CD14-positive monocyte (primary cell): ENCODE results near the gene TNFRSF14. TPM values are rescaled to one million over a fixed set of nuclear protein-coding genes. Genes with fewer than 3 reads are reported as not detected.
A peak's percentile ranks its signal among the peaks of the same experiment; 100 is the strongest.

ENCODE experiments used
- DNase-seq, 3 donors: peaks; one replicate each; pipeline ENCODE4 v3.0.0-alpha.2; 2011 to 2022
- H2AFZ ChIP-seq: 2 replicates; pipeline ENCODE4 v1.6.0; 2012; ENCODE audit warnings: mild to moderate bottlenecking, low read depth, low read length, inconsistent platforms; ENCODE audit not compliant: insufficient read depth, poor library complexity, severe bottlenecking
- H3K27ac ChIP-seq, 2 donors: 1 replicate in 1 of 2; 2 replicates in 1 of 2; pipeline ENCODE4 v1.5.1; 2012 to 2013; ENCODE audit warnings: low read length in 2 of 2, control low read depth in 1 of 2, inconsistent platforms in 1 of 2, low read depth in 1 of 2, mild to moderate bottlenecking in 1 of 2
- H3K27me3 ChIP-seq, 2 donors: one replicate each; pipeline versions ENCODE4 v1.6.0 to v1.6.1; 2011 to 2013; ENCODE audit warnings: low read length in 2 of 2; ENCODE audit not compliant: control insufficient read depth in 2 of 2, insufficient read depth in 2 of 2
- H3K36me3 ChIP-seq, 2 donors: replicated peaks in 1 of 2; 1 replicate in 1 of 2; 2 replicates in 1 of 2; pipeline versions ENCODE4 v1.5.1 to v1.6.1; 2012 to 2013; ENCODE audit warnings: low read length in 2 of 2, control low read depth in 1 of 2, inconsistent platforms in 1 of 2, mild to moderate bottlenecking in 1 of 2; ENCODE audit not compliant: insufficient read depth in 2 of 2, control insufficient read depth in 1 of 2
- H3K4me1 ChIP-seq, 2 donors: 1 replicate in 1 of 2; 2 replicates in 1 of 2; pipeline versions ENCODE4 v1.5.1 to v1.6.1; 2012 to 2013; ENCODE audit warnings: low read length in 2 of 2, control low read depth in 1 of 2, inconsistent platforms in 1 of 2, mild to moderate bottlenecking in 1 of 2, moderate library complexity in 1 of 2; ENCODE audit not compliant: insufficient read depth in 2 of 2, control insufficient read depth in 1 of 2
- H3K4me2 ChIP-seq: replicated peaks from 2 replicates; pipeline ENCODE3; 2012; ENCODE audit warnings: low read length, moderate library complexity, mild to moderate bottlenecking; ENCODE audit not compliant: poor library complexity, severe bottlenecking; ENCODE audit errors: extremely low read depth
- H3K4me3 ChIP-seq, 3 experiments: fragments of 200-600 bp in 1 of 3; sonication (generic) in 1 of 3; replicated peaks in 1 of 3; 1 replicate in 2 of 3; 2 replicates in 1 of 3; pipeline ENCODE4 v1.5.1; 2011 to 2013; ENCODE audit warnings: low read length in 3 of 3, mild to moderate bottlenecking in 3 of 3, control low read depth in 2 of 3, low read depth in 2 of 3, inconsistent platforms in 1 of 3, moderate library complexity in 1 of 3
- H3K79me2 ChIP-seq: 2 replicates; pipeline ENCODE4 v1.6.0; 2012; ENCODE audit warnings: mild to moderate bottlenecking, control low read depth, inconsistent platforms, low read length, moderate library complexity; ENCODE audit not compliant: insufficient read depth
- H3K9ac ChIP-seq: 2 replicates; pipeline ENCODE4 v1.6.0; 2017; ENCODE audit warnings: low read length, mild to moderate bottlenecking; ENCODE audit not compliant: insufficient read depth, poor library complexity, severe bottlenecking
- H3K9me3 ChIP-seq, 2 donors: replicated peaks in 1 of 2; 1 replicate in 1 of 2; 2 replicates in 1 of 2; pipeline versions ENCODE4 v1.5.1 to v1.6.1; 2012 to 2013; ENCODE audit warnings: low read length in 2 of 2, control low read depth in 1 of 2; ENCODE audit not compliant: control insufficient read depth in 1 of 2, insufficient read depth in 1 of 2
- H4K20me1 ChIP-seq: 2 replicates; pipeline ENCODE4 v1.6.0; 2012; ENCODE audit warnings: mild to moderate bottlenecking, low read length, control low read depth, moderate library complexity; ENCODE audit not compliant: insufficient read depth
- H3K27ac Mint-ChIP-seq, 7 donors: one replicate each; pipeline ENCODE4 v1.8.0; 2020; ENCODE audit warnings: mild to moderate bottlenecking in 7 of 7, mixed read lengths in 7 of 7, moderate library complexity in 6 of 7, inconsistent platforms in 2 of 7
- H3K27me3 Mint-ChIP-seq, 3 donors: one replicate each; pipeline ENCODE4 v1.8.0; 2021 to 2022; ENCODE audit warnings: low read depth in 3 of 3, mild to moderate bottlenecking in 3 of 3, mixed read lengths in 3 of 3, moderate library complexity in 3 of 3, inconsistent platforms in 1 of 3
- H3K36me3 Mint-ChIP-seq, 2 donors: one replicate each; pipeline ENCODE4 v1.8.0; 2020; ENCODE audit warnings: mixed read lengths in 2 of 2, inconsistent platforms in 1 of 2, mild to moderate bottlenecking in 1 of 2
- H3K4me1 Mint-ChIP-seq: one replicate; pipeline ENCODE4 v1.8.0; 2020; ENCODE audit warnings: mild to moderate bottlenecking, mixed read lengths
- H3K4me3 Mint-ChIP-seq, 2 donors: one replicate each; pipeline ENCODE4 v1.8.0; 2020; ENCODE audit warnings: mild to moderate bottlenecking in 2 of 2, mixed read lengths in 2 of 2, moderate library complexity in 1 of 2
- H3K9me3 Mint-ChIP-seq, 7 donors: one replicate each; pipeline ENCODE4 v1.8.0; 2020 to 2022; ENCODE audit warnings: mixed read lengths in 7 of 7, mild to moderate bottlenecking in 6 of 7, moderate library complexity in 6 of 7, inconsistent platforms in 2 of 7
- WGBS: methylation state at CpG from one replicate; pipeline ENCODE4 v1.1.5; 2013; ENCODE audit warnings: missing lambda C conversion rate; ENCODE audit not compliant: insufficient coverage; 5-methylcytosine and 5-hydroxymethylcytosine counted together
- intact Hi-C, 2 donors: fragments of 100-400 bp; cut with micrococcal nuclease; formaldehyde crosslinking; loops; one replicate each; pipeline versions ENCODE4 v1.15.0 to v1.15.1; 2023
- polyA plus RNA-seq, 3 donors: library from polyadenylated mRNA; depleted of rRNA in 1 of 3; unstranded in 2 of 3; stranded (reverse) in 1 of 3; fragments of 300-500 nt in 2 of 3; fragments of >200 nt in 1 of 3; fragmentation: Illumina TruSeq in 2 of 3; gene quantifications; 1 replicate in 2 of 3; 2 replicates in 1 of 3; pipeline ENCODE4 v1.2.3, GENCODE V29; 2012 to 2021
- TF ChIP-seq, protein P1 (sequence below): fragments of 200-600 bp; IDR thresholded peaks from one replicate; pipeline ENCODE4 v1.8.0; 2022; ENCODE audit warnings: antibody characterized with exemption, mild to moderate bottlenecking

Gene TNFRSF14
- polyA plus RNA-seq, 3 donors = 62.1 to 512 (median 64.4) TPM

DNA sequence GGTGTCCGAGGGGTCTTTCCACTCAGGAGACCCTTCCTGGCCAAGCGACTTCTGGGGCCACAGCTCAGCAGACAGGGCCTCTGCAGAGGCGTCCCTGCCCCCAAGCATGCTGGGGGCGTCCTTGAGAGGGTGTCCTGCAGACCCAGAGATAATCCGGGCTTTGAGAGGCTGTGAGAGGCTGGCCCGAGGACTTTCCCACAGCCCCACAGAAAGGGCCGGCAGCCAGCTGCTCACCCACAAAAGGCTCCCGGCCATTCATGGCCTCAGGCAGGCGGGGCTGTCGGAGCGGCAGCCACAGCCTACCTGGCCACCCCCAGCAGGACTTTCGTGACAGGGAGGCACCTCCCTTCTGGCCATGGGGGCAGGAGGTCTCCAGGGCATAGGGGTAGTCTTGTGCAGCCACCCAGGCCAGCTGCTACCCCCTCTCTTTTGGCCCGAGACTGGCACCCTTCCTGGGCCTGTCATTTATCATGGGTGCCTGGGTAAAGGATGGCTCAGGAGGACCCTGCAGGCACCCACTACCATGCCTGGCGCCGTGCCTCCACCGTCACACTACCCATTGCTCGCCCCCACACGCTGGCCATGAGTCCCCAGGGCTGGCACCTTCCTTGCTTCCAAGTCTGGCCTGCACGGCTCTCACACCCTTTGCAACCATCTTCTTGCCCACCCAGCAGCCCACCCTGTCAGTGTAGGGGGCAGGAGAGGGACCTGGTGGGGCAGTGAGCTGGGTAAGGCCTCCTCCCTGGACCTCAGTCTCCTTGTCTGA, 11.1 kb upstream of the TNFRSF14 start:
- no peak for DNase-seq
- Histone ChIP-seq H3K79me2 (peaks cover 8% of the 10 kb centered on the region), H3K9me3 (no peaks in the 10 kb centered on the region), H3K27ac (peak overlapping the region in 1 of 2 donors; percentile 7), H3K4me3 (no peak overlapping the region), H2AFZ (peak overlapping the region; percentile 73), H3K4me1 (peaks cover 34 to 45% of the 10 kb centered on the region in 2 donors), H4K20me1 (peaks cover 11% of the 10 kb centered on the region), H3K27me3 (peaks cover 3 to 25% of the 10 kb centered on the region in 2 donors), H3K36me3 (no peaks in the 10 kb centered on the region), H3K9ac (no peak overlapping the region), H3K4me2 (peak overlapping the region; percentile 66)
- Mint-ChIP-seq H3K36me3 (no peaks in the 10 kb centered on the region), H3K27me3 (peaks cover 11 to 46% (median 21%) of the 10 kb centered on the region in 3 donors), H3K4me3 (no peak overlapping the region), H3K9me3 (peaks cover 0 to 3% (median 0%) of the 10 kb centered on the region in 7 donors), H3K4me1 (peaks cover 21% of the 10 kb centered on the region), H3K27ac (peak overlapping the region in 2 of 7 donors; percentile 35 to 63)
- TF ChIP-seq, protein P1, sequence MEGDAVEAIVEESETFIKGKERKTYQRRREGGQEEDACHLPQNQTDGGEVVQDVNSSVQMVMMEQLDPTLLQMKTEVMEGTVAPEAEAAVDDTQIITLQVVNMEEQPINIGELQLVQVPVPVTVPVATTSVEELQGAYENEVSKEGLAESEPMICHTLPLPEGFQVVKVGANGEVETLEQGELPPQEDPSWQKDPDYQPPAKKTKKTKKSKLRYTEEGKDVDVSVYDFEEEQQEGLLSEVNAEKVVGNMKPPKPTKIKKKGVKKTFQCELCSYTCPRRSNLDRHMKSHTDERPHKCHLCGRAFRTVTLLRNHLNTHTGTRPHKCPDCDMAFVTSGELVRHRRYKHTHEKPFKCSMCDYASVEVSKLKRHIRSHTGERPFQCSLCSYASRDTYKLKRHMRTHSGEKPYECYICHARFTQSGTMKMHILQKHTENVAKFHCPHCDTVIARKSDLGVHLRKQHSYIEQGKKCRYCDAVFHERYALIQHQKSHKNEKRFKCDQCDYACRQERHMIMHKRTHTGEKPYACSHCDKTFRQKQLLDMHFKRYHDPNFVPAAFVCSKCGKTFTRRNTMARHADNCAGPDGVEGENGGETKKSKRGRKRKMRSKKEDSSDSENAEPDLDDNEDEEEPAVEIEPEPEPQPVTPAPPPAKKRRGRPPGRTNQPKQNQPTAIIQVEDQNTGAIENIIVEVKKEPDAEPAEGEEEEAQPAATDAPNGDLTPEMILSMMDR = no peak
- intact Hi-C loops = loop anchor here (5.0 to 10.0 kb wide), 4 partner anchors 97 to 413 kb away; partner anchors contain the start of genes PEX10 (in 2 of the 2) and FAAP20 (in 1 of the 2)
- 87% methylated on average over 15 of the region's 19 CpGs for WGBS

DNA sequence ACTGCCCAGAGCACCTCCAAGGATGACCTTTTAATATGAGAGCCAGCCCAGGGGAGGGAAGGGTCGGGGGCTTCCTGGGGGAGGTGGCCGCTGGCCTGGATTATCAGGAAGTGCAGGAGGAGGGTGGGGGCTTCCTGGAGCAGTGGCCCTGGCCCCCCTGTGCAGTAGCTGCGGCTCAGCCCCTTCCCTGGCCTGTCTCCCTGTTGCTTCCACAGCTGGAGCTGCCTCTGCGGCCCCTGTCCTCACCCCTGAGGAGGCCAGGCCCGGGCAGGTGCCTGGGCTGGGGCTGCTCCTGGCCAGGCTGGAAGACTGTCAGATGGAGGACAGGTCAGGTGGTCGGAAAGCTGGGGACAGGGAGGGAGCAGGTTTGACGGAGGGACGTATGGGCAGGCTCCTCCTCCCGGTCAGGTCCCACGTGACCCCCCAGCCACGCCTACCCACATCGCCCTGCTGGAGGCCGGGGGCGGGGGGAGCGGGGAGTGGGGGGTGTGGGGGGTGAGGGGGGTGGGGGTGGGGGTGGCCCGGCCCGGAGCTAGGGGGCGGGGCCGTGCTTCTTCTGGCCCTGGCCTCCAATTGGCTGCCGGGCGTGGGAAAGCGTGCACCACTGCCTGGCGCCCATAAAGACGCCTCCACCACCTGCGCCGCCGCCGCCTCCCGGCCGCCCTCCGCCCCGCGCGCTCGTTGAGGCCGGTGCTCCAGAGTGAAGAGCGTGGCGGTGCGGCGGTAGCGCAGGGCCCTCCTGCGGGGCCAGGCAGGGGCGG, 10.2 kb upstream of the TNFRSF14 start:
- Histone ChIP-seq H3K4me1 (peaks cover 40 to 52% of the 10 kb centered on the region in 2 donors), H3K79me2 (peaks cover 8% of the 10 kb centered on the region), H3K9ac (peak overlapping the region; percentile 86), H3K36me3 (no peaks in the 10 kb centered on the region), H3K27me3 (peaks cover 0 to 21% of the 10 kb centered on the region in 2 donors), H3K27ac (peak overlapping the region; percentile 99 to 100), H3K4me3 (peak overlapping the region; percentile 52 to 88 (median 76)), H3K4me2 (peak overlapping the region; percentile 80), H2AFZ (peak overlapping the region; percentile 73), H4K20me1 (peaks cover 11% of the 10 kb centered on the region), H3K9me3 (no peaks in the 10 kb centered on the region)
- intact Hi-C loops = loop anchor here (2.0 to 10.0 kb wide), 6 partner anchors 19 to 414 kb away; partner anchors contain the start of genes PANK4 (in 2 of the 2), PEX10 (in 2 of the 2), FAAP20 (in 1 of the 2) and PRXL2B (in 1 of the 2)
- WGBS = 1% methylated on average over 31 of the region's 43 CpGs
- peak overlapping the region; percentile 76 to 81 for H3K4me3 Mint-ChIP-seq
- no peaks in the 10 kb centered on the region for H3K36me3 Mint-ChIP-seq
- H3K27ac Mint-ChIP-seq = peak overlapping the region in 6 of 7 donors; percentile 54 to 99 (median 96)
- peaks cover 13 to 38% (median 21%) of the 10 kb centered on the region in 3 donors for H3K27me3 Mint-ChIP-seq
- peak; percentile 88 to 93 (median 91) for DNase-seq
- TF ChIP-seq, protein P1 = no peak
- peaks cover 0 to 3% (median 0%) of the 10 kb centered on the region in 7 donors for H3K9me3 Mint-ChIP-seq
- H3K4me1 Mint-ChIP-seq = peaks cover 28% of the 10 kb centered on the region
